SKM-1 treated with dmso at 0.1 percent for 144 hours (cell line): ENCODE results near the gene EEFSEC.

ENCODE experiments used
- DNase-seq: peaks from one replicate; lab custom pipeline; 2025; ENCODE audit not compliant: unreplicated experiment; lab: John Stamatoyannopoulos, UW

EEFSEC gene

DNA sequence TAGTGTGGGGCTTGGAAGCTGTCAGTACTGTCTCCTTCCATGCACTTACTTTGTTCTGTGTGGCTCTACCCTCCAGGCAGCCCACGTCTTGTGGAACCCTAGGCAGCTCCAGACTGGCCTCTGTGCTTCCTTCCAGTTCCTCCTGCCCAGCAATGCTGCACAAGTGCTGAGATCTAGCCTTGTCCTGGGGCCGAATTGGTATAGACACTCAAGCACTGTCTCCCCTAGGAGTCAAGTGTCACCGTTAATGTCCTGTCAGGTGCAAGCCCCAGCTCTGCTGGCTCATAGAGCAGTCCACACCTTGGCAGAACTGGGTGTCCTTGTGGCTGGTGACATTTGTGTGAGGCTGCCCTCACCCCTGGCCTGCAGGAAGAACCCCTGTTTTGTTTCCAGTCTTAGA is 130.1 kb downstream of the EEFSEC start:
- no peak for DNase-seq

- DNase-seq = no peak
Measured at GRCh38 chr3:128285042-128285966, 132.0 kb downstream of the EEFSEC start.

DNA sequence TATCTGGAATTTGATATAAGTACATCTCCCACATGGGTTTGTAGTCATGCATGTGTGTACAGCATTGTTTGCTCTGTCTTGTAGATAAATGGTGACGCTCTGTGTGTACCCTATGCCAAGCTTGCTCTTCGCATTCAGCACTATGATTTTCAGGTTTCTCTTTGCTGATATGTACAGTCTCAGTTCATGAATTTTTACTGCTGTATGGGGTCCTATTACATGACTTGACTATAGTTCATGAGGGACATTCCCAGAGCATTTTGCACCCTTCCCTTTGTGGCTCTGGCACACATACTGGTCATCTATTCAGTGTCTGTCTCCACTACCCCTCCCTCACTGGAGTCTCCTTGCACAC is 132.7 kb downstream of the EEFSEC start:
- no peak for DNase-seq

- no peak for DNase-seq
Measured at GRCh38 chr3:128286691-128287090, 133.4 kb downstream of the EEFSEC start.

GRCh38 chr3:128287216-128287615 is 133.9 kb downstream of the EEFSEC start:
- DNase-seq = no peak

- no peak for DNase-seq
Measured at GRCh38 chr3:128289534-128289933, 136.3 kb downstream of the EEFSEC start.

DNA sequence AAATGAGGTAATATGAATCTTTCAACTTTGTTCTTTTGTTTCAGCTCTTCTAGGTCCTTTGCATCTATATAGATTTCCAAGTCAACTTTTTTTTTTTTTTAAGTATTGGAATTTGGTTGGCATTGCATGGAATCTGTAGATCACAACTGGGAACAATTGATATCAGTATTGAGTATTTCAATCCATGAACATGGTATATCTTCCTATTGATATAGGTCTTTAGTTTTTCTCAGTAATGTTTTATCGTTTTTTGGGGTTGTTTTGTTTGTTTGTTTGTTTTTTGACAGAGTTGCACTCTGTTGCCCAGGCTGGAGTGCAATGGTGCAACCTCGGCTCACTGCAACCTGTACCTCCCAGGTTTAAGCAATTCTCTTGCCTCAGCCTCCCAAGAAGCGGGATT is 137.2 kb downstream of the EEFSEC start:
- no peak for DNase-seq

GRCh38 chr3:128293930-128294329 is 140.6 kb downstream of the EEFSEC start:
- no peak for DNase-seq

DNA sequence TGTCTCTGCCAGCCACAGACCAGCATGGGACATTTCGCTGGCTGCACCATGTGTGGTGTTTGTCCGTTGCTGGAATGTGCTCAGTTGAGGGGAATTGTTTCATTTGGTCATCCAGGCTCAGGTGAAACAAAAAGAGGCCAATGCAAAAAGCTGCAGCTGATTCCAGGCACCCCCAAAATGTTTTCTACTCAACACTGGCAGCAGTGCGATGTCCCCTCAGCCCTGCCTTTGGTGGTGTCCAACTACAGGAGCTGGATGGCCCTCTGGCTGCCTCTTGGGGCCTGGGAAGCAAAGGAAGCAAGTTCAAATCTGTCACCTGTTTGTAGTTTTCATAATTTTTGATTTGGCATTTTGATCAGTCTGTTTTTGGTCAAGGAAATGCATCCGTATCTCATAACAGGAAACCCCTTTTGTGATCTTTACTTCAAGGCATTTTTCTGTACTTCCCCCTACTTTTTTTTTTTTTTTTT is 141.8 kb downstream of the EEFSEC start:
- DNase-seq = no peak

GRCh38 chr3:128296469-128297251 is 143.4 kb downstream of the EEFSEC start:
- no peak for DNase-seq

DNA sequence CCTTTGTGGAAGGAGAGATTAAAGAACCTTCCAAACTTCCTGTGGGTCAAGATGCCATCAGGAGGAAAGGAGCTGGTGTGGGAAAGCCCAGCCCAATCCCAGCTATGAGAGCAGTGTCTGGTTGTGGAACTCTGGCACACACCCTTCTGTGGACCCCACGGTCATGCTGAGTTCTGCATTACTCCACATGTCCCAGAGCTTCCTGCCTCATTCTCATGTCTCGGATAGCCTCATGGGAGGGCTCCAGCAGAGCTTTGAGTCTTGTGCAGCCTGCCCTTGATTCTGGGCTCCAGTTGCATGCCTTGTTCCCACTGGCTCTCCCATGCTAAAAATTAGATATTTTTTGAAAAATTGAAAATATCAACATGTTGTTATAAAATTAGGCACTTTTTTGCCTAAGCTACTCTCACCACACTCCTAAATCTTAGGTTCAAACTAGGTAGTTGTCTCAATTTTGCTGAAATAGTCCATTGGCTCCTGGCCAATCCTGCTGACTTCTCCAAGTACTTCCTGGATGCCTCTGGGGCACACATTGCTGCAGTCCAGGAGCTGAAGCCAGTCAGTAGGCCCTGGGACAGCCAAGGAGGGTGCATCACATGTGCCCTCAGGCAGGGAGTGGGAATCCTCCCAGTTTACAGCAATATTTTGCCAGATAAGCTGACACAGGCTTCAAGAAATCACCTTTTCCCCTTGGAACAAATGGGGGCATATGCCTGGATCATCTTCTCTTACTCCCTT is 144.3 kb downstream of the EEFSEC start:
- DNase-seq = no peak

- DNase-seq = no peak
Measured at GRCh38 chr3:128301186-128302023, 148.1 kb downstream of the EEFSEC start.

- DNase-seq = no peak
Measured at GRCh38 chr3:128306481-128306880, 153.2 kb downstream of the EEFSEC start.

DNA sequence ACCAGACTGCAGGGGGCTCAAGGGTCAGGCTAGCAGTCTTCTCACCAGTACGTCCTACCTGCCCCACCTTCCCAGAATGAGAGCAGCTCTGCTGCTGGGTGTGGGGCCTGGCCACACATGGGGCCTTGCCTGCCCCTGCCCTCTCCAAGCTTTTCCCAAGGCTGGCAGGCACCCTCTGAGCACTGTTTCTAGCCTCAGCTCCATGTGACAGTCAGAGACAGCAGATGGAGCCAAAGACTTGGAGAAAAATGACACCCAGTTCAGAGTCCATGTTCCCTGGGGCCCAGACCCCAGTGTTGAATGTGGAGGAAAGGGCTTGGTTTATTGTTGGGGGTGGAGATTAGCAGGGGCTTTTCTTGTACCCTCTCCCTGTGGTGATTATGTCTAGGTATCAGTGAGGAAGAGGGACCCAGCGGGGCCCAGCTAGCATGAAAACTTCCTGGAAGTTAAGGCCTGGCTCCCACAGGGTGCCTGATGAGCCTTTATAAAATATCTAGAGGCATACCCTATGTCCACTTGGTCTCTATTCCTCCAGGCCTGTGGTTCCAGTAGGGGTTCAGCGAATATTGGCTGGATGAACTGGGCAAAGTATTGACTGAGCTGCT is 153.8 kb downstream of the EEFSEC start:
- no peak for DNase-seq

- DNase-seq = no peak
Measured at GRCh38 chr3:128307781-128308469, 154.6 kb downstream of the EEFSEC start.

GRCh38 chr3:128309026-128309425 is 155.7 kb downstream of the EEFSEC start:
- no peak for DNase-seq

DNA sequence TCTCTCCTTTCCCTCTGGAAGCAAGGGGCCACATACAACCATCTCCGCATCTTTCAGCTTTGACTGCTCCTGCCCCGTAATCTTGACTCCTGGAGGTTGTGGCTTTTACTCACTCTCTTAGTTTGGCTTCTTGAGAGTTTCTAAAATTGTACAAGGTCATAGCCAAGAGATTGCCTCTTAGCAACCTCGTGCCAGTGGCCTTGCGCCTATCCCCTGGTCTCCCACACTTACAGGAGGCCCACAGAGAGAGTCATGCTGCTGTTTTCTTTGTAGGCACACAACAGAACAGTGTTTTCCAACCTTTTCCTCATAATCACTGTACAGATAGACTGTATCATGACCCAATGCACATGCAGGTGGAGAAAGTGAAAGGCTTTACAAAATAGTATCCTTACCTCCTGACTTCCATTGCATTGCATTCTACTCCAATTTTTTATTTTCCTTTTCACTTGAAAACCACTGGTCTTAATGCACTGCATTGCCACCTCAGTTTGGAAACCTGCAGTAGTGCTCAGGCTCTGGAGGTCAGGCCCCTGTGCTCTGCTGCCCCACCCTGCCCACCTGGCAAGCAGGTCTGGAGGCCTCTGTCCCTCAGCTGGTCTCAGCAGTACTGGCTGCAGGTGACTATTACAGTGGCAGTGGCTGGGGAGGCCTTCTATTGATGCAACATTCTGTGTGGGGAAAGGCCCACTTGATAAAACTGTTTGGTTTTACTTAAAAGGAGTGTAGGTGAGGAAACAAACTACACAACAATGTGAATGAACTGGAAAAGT is 157.2 kb downstream of the EEFSEC start:
- DNase-seq = no peak

DNA sequence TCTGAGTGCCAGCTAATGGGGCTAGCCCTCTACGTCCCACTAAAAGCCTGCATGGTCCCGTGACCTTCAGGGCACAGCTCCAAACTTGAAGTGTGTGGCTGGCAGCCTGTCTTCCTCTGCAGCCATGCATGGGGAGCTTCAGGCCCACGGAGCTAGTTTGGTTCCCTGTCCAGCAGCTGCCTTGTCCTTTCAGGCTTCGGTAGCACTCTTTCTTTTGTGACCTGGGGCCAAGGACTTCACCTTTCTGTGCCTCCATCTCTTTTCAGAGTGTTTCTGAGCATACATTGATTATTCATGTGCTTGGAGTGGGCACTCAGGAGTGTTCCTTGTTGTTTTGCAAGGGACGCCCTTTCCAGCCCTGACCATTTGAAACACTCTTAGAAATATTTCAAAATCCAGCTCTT is 158.2 kb downstream of the EEFSEC start:
- no peak for DNase-seq

GRCh38 chr3:128312271-128312670 is 159.0 kb downstream of the EEFSEC start:
- no peak for DNase-seq
